Cardiac fibroblast (primary cell): ENCODE data around the gene GRIN2C.
A peak's percentile ranks its signal among the peaks of the same experiment; 100 is the strongest.
"Not testable (repeated sequence)": the region's sequence is repeated elsewhere in the genome, so short reads cannot be mapped to it uniquely, and the experiment has no call there.

Experiments
- DNase-seq, 2 donors: peaks; one replicate each; pipeline versions ENCODE4 v3.0.0 to v3.0.0-alpha.2; 2010; ENCODE audit warnings: low read depth in 2 of 2
- H3K4me3 ChIP-seq, 2 donors: replicated peaks in 1 of 2; 1 replicate in 1 of 2; 2 replicates in 1 of 2; pipeline ENCODE4 v1.5.1; 2011; ENCODE audit warnings: low read depth in 2 of 2, low read length in 2 of 2, mild to moderate bottlenecking in 2 of 2, moderate library complexity in 1 of 2
- CTCF ChIP-seq: IDR thresholded peaks from one replicate; pipeline ENCODE4 v1.5.1; 2011; ENCODE audit warnings: low read depth, mild to moderate bottlenecking, low read length, inconsistent platforms

Gene GRIN2C

GRCh38 chr17:74873874-74874614 is 14.4 kb upstream of the GRIN2C start:
- DNase-seq, result no peak
- H3K4me3 ChIP-seq, result peak overlapping the region; percentile 66 to 82
- TF ChIP-seq CTCF, result no peak

GRCh38 chr17:74873037-74873873 is 13.6 kb upstream of the GRIN2C start:
- no peak for TF ChIP-seq CTCF
- H3K4me3 ChIP-seq, result peak overlapping the region; percentile 66 to 86
- DNase-seq, result peak; percentile 100

- no peak for TF ChIP-seq CTCF
- H3K4me3 ChIP-seq, result peak within 1 kb of the TSS; percentile 66 to 86
- no peak for DNase-seq
Observed at GRCh38 chr17:74872313-74873036, 12.8 kb upstream of the GRIN2C start, which contains the start of gene FDXR. TSS of gene FDXR (minus strand) at chr17:74872994. CDS start at chr17:74872944, 50 bp downstream.

DNA sequence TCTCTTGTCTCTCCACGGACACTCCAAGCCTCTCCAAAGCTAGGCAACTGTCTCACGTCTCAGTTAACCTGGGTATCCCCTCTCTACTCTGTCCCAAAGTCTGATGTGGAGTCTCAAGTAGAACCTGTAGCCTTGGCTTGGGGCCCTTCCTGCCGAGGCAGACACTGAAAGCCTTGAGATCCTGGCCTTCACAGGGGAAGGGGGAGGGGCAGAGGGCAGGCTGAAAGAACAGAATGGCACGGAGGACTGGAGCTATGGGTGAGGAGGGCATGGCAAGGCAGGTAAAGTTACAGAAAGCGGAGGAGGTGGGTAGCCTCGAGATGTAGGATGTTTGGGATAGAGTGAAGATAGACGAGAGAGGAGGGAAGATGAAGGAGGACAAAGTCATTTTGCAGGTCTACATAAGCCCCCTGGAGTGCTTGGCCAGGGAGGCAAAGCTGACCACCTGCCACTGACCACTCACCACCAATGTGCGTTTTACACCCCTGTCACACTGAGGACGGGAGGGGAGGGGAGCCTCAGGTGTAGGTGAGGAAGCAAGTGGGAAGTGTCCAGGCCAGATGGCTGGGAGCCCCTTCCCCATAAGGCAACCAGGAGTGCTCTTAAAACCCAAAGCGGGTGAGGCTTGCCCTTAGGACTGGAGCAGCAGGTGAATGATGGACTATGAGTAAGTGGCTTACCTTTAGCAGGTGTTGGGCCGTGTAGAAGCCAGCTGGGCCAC is 11.8 kb upstream of the GRIN2C start:
- no peak for DNase-seq
- H3K4me3 ChIP-seq, result peak overlapping the region in 1 of 2 donors; percentile 86
- no peak for TF ChIP-seq CTCF

DNA sequence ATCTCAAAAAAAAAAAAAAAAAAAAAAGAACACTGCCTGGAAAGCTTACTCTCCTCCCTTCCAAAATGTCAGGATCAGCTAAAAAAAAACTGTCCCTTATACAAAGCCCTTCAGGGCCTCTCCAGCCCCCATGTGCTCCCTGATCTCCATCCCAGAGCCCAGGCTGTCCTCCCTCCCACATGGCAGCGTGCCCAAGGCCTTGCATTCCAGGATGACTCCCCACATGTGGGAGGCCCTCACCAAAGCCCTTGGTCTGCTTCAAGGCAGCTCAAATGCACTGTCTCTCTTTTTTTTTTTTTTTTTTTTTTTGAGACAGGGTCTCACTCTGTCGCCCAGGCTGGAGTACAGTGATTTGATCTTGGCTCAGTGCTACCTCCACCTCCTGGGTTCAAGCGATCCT is 10.8 kb upstream of the GRIN2C start:
- no peak overlapping the region for H3K4me3 ChIP-seq
- DNase-seq, result peak; percentile 69 to 73
- no peak for TF ChIP-seq CTCF

- not testable (repeated sequence) for DNase-seq, H3K4me3 ChIP-seq
Observed at GRCh38 chr17:74870028-74870427, 10.3 kb upstream of the GRIN2C start.
